HG03460 (cell line): Measurements from ENCODE around the gene PARP16.

Source experiments
- ATAC-seq: cut with Tn5 transposase; IDR thresholded peaks from one replicate; pipeline ENCODE4 v1.9.1; 2021; ENCODE audit not compliant: unreplicated experiment

Gene PARP16, protein sequence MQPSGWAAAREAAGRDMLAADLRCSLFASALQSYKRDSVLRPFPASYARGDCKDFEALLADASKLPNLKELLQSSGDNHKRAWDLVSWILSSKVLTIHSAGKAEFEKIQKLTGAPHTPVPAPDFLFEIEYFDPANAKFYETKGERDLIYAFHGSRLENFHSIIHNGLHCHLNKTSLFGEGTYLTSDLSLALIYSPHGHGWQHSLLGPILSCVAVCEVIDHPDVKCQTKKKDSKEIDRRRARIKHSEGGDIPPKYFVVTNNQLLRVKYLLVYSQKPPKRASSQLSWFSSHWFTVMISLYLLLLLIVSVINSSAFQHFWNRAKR

DNA sequence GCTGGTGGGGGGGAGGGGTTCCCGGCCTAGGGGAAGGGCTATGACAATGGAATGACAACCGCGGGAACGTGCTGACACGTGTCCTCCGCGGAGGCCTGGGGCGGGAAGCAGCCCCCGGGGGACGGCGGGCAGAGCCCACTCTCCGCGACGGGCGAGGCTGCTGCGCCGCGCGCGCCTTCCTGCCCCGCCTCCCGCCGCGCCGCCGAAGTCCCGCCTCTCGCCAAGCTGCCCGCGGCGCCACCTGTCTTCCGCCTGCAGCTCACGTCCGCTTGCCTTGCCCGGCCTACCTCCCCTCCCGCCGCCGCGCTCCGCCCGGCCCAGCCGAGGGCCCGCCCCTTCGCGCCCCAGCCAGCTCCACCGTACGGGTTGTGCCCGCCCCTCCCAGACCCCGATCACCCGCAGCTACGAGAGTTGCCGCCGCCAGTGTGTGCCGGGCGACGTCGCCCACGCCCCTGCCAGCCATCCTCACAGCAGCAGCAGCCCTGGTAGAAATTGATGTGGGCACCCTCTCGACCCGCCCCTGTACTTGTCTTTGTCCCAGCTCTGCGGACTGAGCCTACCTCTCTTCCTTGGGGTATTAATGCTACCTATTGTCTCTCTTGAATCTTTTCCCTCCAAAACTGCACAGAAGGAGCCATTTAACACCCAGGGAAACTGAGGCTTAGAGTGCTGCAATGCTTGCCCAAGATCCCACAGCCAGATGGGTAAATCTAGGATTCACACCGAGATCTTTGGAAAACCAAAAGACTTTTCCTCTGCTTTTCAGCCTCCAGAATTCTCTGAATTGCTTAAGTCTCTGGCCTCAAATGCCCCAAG, at the start of gene PARP16:
PARP16 (minus strand) TSS at position 180 of the 816 bp plus-strand sequence. CDS start 457 bp downstream, outside the sequence.
- ATAC-seq: peak; percentile 93

DNA sequence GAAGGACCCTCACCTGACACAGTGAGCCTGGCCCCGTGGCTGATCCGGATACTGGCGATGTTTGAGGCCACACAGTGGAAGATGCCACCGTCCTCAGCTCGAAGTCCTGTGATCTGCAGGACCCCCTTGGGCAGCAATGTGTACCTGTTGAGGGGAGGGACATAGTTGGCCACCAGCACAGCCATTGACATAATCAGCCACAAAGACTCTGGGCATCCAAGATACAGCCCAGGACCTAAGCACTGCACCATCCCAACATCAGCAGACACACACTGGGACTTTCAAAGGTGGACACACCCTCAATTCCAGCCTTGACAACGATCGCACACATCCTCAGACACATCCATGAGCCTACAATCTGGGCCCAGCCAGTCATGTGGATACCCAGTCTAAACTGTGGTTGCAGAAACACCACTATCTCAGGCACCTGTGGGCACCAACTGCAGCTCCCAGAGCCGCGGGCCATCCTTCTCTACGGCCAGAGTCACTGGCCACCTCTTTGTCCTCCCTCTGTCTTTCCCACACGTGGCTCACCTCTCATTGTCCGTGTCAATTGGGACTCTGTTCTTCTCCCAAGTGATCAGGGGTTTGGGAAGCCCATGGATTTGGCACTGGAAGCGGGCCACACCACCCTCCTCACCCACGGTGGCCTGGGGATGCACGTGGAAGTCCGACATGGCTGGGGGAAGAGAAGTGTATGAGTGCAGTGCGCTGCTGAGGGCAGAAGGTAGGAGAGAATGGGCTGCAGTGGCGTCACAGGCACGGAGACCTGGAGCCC, 48.8 kb upstream of the PARP16 start:
- ATAC-seq: no peak

DNA sequence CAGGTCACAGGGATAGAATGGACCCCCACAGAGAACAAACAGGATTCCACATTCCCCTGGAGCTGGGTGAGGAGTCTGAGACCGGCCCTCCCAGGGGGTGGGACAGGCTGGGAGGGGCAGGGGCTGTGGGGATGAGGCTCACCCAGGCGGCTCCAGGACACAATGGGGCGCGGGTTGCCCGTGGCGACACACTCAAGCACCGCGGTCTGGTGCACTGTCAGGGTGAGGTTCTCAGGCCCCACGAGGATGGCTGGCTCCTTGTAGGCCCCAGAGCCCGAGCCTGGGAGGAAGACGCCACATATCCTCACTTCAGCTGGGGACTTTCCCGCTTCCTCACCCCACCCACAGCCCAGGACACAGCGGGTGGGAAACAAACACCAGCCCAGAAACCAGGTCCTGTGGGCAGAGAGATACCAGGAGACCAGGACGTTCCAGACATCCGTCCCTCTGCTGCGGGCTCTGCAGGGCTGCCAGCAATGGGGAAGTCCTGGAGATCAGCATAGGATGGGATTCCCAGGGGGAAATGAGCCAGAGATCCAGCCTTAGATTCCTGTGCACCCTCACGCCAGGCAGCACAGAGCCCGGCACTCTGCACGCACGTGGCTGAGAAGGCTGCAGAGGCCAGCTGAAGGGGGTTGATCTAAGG, 48.0 kb upstream of the PARP16 start:
- ATAC-seq: no peak

DNA sequence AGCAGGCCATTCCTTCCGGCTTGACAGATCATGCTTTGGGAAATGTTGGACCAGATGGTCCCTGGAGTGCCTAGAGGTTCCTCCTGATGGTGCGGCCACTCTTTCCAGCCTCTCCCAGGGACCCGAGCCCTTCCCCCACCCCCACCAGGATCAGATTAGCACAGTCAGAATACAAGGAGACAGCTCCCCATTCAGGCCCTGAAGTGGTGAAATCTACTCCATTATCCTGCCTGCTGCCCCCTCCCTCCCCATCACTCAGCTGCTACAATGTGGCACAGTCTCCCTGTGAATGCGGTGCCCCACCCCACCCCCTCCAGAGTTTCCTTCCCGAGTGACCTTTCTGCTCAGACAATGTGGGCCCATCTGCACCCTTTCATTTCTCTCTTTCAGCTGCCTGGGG, 47.2 kb upstream of the PARP16 start:
- ATAC-seq: no peak

DNA sequence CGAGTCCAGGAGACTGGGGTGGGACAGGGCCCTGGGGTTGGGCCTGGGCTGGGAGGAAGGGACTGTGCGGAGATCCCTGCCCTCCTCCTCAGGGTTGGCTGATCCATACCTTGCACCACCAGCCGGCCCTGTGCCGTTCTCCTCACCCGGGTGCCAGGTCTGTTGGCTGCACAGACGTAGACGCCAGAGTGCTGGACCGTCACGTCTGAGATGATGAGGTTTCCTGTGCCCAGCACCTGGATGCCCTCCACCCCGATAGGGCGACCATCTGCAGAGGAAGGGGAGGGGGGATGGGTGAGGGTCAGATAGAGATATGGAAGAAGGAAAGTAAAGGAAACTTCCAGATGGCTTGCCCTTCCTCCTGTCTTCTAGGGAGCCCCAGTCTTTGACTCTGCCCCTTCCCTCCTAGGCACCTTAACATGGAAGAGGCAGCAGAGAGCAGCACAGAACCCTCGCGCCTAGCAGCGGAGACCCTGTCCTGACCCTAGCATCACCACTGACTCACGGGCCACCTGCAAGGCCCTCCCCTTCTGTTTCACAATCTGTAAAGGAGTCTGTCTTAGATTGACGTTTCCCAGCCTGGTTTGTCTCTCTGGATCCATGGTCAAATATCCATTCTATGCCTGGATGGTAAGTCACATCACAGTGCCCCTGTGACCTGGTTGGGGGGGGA, 46.6 kb upstream of the PARP16 start:
- ATAC-seq: no peak

DNA sequence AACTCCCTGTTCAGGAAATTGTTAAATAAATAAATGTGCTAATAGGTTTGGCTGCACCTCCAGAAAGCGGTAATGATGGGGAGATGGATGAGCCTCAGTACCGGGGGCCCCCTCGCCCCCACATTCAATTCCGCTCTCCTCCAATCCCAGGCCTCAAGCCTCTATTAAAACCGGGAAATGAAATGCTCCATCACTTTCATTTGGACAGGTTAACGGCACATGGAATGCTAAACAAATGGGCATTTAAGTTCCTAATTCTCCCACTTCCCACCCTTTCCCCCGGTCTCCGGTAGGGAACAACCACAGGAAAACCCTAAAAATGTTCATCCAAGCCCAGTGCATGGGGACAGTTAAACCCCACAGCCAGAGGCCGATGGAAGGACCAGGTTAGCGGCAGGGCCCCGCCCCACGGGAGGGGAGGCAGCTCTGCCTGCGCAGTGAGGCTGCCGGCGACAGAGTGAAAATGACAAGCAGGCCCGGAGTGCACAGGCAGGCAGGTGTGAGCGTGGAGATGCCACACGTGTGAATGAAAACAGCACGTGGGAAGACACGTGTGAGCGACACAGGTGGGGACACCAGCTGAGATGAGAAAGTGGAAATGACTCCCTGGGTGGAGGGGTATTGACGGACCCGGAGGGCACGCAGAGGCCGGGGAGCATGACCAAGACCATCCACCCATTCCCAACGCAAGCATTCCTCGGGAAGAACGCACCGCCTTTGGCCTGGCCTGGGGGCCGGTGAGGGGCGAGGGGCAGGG, 45.9 kb upstream of the PARP16 start:
- ATAC-seq: no peak

DNA sequence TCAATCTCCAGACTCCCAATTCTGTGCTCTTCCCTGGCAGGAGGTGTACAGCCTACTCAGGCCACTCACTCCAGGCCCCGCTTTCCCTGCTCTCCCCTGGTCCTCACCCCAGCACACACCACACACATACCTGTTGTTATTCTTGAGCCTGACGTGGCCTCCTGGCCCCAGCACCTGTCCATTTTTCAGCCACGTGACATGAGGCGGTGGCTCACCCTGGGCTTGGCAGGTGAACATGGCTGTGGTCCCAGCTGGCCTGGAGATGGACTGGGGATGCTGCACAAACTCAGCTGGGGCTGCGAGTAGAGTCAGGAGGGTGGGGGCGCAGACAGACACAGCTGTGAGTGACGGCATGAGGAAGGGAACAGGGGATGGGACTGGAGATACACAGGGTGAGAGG, 45.1 kb upstream of the PARP16 start:
- ATAC-seq: no peak

DNA sequence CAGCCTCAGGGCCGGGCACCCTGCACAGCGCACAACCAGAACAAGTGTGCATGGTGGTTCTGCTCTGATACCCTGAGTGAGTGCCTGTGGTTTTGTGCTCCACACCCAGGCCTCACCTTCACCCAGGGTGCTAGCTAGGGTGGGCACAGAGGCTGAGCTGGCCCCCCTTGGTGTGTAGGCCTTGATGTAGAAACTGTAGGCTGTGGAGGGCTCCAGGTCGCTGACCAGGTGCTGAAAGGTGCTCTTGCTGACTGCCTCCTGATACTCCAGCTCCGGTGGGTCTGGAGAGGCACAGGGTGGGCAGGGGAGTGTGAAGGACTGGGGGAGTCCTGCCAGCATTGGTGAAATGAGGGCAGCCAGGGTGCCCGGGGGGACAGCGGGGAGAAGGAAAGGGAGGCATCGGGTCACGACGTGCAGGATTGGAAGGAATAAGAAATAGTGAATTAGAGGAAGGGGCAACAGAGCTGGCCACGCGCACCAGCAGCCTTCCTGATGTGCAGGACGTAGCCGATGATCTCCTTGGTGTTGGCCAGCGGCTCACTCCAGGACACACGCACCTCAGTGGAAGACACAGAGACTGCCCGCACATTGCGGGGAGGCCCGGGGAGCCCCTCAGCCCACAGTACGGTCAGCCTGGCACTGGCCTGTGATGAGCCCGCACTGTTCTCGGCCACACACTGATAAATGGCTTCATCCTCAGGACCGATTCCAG, 44.4 kb upstream of the PARP16 start:
- ATAC-seq: no peak

DNA sequence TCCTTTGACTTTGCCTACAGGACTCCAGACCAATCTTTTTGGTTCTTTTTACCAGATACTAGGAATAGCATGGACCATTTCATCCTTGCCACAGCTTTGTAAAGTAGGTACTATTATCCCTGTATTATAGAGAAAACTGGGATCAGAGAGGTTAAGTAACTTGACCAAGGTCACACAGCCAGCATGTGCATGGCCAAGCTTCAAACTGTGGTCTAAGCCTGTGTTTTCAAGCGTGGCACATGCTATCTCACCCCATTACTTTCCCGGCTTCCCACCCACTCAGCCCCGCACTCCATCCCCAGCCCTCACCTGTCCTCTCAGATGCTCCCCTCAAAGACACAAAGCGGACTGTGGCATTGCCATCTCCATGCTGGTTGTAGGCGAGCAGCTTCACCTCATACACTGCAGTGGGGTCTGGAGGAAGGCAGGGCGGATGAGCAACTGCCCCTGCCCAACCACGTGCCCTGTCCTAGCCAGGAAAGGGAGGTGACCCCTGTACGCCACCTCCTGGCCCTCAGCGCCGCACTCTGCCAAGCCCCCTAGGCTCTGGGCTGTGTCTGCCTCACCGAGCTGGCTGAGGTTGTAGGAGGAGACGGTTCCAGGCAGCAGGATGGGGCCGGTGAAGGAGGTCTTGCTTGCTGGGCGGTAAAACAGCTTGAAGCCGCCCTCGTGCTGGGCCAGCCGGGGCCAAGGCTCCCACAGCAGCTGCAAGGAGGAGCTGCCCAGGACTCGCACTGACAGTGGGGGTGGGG, 43.5 kb upstream of the PARP16 start:
- ATAC-seq: no peak

DNA sequence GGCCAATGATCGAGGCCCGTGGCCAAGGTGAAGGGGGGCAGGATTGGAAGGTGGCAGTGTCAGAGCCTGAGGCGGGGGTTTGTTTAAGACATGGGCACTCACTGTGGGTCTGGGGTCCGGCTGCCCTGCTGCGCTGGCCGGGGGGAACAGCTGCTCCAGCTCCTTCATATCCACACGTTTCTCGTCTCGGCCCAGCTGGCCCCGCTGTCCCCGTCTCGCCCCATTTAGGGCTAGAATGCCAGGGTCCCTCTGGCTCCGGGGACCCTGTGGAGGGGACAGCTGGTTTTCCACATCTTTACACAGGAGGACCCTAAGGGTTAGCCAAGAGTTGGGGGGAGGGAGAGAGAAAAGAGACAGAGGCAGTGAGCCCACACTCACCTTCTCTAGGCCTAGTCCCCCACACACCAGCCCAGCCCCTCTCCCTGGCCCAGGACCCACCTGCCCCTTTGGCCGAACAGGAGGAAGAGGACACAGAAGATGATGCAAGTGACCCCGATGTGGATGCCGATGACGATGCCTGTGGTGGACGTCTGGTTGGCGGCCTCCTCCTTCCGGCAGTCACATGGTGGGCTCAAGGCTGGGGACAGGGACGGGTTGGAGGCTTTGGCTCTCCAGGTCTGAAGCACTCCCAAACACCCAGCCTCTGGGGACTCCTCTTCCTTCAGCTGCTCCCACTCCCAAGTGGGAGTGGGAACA, 42.8 kb upstream of the PARP16 start:
- no peak for ATAC-seq

DNA sequence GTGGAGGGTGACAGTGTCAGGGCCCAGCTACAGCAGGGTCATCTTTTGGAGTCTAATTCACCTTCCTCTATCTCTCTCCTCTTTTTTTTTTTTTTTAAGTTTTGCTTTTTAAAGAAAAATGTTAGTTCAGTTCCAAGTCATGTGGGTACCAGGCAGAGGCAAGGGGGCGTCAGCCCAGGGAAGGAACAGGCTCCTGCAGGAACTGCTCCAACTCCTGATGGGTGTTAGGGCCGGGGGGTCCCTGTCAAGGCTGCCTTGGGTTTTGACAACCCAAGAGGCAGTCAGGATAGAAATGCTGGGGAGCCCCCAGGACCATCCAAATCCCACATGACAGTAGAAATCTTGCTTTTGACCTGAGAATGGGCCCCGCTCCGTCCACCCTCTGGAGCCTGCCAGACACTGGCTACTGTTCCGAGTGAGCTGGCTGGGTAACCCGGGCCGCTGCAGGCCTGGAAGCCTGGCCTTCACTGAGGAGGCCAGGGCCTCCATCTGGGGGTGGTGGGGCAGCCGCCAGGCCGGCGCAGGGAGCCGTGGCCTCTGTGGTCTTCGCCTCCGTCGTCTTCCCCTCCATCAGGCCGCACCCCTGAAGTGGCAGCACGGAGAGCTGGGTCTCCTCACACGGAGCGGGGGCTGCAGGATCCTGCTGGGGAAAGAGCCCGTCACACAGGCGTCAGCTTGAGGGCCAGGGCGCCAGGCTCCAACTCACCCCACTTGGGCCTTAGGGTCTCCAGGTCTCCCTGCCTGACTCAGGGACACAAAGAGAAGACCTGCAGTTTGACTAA, 42.0 kb upstream of the PARP16 start:
- no peak for ATAC-seq

DNA sequence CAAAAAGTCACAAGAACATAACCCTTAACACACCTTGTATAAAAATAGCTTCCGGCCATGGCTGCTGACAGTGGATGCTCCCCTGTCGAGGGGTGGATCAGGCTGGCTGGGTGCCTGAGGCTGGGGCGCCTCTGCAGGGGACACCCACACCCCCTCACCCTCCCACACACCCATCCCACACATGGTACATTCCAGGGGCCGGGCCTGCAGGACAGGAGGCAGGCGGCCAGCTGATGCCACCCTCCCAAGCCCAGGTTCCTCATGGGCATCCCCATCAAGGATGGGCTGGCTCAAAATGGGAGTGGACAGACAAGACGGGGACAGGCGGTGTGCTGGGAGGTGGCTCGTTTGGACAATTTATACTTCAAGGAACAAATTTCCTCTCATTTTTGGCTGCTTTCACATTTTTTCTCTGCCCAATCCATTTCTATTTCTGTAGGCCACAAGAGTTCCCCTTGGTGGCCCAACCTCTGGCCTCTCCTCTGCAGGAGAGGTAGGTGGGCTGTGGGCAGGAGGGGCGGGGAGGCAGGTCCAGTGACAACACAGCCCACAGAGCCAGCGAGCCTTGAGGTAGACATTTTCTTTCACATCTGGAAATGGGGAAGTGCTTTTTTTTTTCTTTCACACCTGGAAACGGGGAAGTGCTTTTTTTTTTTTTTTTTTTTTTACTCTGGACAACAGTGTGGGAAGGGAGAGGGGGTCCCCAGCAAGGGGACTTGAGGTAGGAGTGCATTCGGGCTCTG, 41.1 kb upstream of the PARP16 start:
- no peak for ATAC-seq

DNA sequence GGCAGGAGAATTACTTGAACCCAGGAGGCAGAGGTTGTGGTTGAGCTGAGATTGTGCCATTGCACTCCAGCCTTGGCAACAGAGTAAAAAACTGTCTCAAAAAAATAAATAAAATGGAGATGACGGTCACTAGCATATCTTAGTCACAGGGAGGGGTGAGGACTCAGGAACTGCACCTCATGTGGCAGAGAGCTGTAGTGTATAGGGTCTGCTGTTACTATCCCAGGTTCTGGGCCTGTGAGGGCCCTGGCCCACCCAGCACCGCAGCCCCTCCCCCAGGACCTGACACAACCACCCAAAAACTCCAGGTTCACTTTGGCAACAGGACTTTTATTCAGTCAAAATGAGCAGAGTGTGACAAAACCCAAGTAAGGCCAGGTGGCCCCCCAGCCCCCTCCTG, 40.1 kb upstream of the PARP16 start:
- no peak for ATAC-seq

DNA sequence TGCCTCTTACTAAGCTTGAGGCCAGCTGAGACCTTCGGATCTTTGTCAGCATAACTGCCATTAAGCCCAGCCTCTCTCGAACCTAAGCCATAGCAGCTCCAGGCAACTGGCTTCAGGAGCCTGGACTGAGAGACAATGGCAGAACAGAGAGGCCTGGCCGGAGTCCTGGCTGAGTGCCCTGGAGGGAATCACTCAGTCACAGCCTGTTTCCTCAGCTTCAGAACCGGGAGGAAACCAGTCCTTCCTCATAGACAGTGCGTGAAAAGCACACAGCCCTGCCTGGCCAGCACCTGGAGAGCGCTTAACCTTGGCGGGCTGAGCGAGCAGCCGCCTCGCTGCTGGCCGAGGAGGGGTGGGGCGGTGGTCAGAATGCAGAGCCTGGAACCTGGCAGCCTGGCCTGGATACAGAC, 39.4 kb upstream of the PARP16 start:
- no peak for ATAC-seq

DNA sequence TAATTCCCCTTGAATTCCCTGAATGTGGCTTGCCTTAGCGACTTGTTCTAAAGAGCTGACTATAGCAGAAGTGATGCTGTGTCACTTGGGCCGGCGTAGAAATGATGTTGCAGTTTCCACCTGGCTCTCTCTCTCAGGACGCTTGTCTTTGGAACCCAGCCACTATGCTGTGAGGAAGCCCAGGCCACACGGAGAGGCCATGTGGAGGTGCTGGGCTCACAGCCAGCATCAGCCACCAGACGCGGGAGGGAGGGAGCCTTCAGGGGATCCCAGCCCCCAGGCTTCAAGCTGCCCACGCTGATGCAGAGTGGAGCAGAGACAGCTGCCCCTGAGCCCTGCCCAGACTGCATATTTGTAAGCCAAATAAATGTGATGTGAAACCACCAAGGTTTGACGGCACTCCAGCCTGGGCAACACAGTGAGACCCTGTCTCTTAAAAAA, 36.4 kb upstream of the PARP16 start:
- no peak for ATAC-seq

DNA sequence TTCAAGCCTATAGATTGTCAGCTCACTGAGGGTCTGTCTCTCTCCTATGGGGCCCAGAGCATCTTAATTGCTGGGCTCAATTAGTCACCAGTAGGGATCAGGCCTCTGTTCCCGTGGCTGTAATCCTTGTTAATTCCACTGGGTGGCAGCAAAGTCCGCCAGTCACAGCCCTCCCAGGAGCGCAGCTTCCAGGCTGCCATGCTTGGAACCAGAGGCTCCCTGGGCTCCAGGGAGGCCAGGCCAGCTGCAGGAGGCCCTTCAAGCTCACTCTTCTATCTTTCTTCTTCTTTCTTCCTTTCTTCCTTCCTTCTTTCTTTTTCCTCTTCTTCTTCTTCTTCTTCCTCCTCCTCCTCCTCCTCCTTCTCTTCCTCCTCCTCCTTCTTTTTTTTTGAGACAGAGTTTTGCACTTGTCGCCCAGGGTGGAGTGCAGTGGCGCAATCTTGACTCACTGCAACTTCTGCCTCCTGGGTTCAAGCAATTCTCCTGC, 32.2 kb upstream of the PARP16 start:
- no peak for ATAC-seq
